Motor neuron (in vitro differentiated cells): ENCODE data around the gene SLC9A8. TPM values are rescaled to one million over a fixed set of nuclear protein-coding genes. Genes with fewer than 3 reads are reported as not detected.
A peak's percentile ranks its signal among the peaks of the same experiment; 100 is the strongest.

Experiments
- ATAC-seq, 8 experiments: fragments of 200-7000 bp; cut with Tn5 transposase; replicated peaks in 6 of 8; 2 replicates each; pipeline ENCODE4 v1.8.0; 2021; ENCODE audit warnings: mild to moderate bottlenecking in 8 of 8, moderate library complexity in 8 of 8
- H3K27ac ChIP-seq, 2 donors: fragments of 250-450 bp; sonication (Bioruptor Pico); 2 replicates each; pipeline ENCODE4 v1.9.0; 2021; ENCODE audit warnings: antibody characterized with exemption in 2 of 2, mild to moderate bottlenecking in 2 of 2, moderate library complexity in 1 of 2
- H3K4me1 ChIP-seq, 2 donors: fragments of 250-450 bp; sonication (Bioruptor Pico); replicated peaks in 1 of 2; 2 replicates each; pipeline ENCODE4 v1.6.1; 2021; ENCODE audit warnings: antibody characterized with exemption in 2 of 2, mild to moderate bottlenecking in 2 of 2, moderate library complexity in 1 of 2
- H3K4me3 ChIP-seq, 5 donors: fragments of 250-450 bp; sonication (Bioruptor Pico); 2 replicates each; pipeline ENCODE4 v1.9.0; 2021; ENCODE audit warnings: antibody characterized with exemption in 5 of 5, mild to moderate bottlenecking in 5 of 5, moderate library complexity in 4 of 5
- WGBS, 10 experiments: fragments of 450-650 bp; shearing (Covaris generic); methylation state at CpG; one replicate each; pipeline ENCODE4 v1.0.0; 2022; 5-methylcytosine and 5-hydroxymethylcytosine counted together
- in situ Hi-C, 9 experiments: fragments of 400-800 bp; cut with MboI; loops; one replicate each; pipeline ENCODE4 v1.15.0; 2021; ENCODE audit warnings: low sequenced_read_pairs in 9 of 9, low pct_unique_long_range_greater_than_20kb in 2 of 9; ENCODE audit not compliant: unreplicated experiment in 9 of 9
- total RNA-seq, 8 experiments: library from RNA; unstranded; fragments of 300-600 nt; gene quantifications; 2 replicates each; pipeline versions ENCODE4 v1.2.3 to v1.2.4, GENCODE V29; 2022

Gene SLC9A8
- total RNA-seq, 8 experiments from 2014 or later: 3.7 to 15.5 (median 7.1) TPM

DNA sequence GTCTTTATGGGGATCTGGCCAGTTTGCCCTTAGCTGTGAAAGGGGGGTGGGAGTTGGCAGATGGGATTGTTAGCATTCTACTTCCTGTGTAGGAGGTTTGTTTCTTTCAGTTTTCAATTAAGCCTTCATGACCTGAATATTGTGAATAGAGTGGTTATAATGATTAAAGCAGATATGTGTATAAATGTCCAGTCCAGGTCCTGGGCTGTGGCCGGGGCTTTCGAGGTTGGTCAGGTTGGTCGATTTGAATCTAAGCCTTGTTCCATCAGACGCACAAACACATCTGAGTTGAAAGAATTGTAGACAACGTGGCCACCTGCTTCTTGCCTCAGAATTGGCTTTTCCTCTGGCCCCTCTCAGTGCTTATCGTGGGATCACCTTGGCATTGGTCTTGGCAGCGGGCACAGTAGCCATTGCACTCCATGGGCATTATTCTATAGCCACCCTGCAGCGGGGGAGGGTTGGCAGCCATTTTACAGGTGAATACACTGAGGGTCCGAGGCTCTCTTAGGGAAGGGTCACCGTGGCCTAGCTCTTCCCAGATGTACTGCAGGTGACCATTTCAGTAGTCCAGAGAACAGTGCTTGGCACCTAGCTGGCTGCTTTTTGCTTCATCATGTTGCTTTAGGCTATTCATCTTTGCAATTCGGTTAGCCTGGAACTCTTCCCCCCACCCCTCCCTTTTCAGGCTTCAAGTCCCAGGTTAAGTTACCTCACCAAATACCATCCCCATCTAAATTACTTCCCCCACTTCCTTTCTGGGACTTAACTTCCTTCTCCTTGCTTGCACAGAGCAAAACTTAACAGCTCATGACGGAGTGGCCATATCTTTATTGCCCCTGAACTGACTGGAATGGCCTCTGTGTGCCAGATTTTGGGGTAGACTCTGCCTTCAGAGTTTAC, 124.7 kb downstream of the SLC9A8 start:
- WGBS, 10 experiments: 0 to 60% (median 13%) methylated on average over 1 to 8 of the region's 12 CpGs; no CpG with 5 or more reads in 1 of the 10 experiments
- peaks cover 21 to 22% of the 10 kb centered on the region in 2 donors for H3K4me1 ChIP-seq
- in situ Hi-C loops: loop anchor here in 1 of 9 experiments (25.0 kb wide), 1 partner anchor 325 kb away; no protein-coding TSS in a partner anchor
- H3K27ac ChIP-seq: peak overlapping the region; percentile 81
- no peak for ATAC-seq
- H3K4me3 ChIP-seq: peak overlapping the region; percentile 79 to 98 (median 89)

DNA sequence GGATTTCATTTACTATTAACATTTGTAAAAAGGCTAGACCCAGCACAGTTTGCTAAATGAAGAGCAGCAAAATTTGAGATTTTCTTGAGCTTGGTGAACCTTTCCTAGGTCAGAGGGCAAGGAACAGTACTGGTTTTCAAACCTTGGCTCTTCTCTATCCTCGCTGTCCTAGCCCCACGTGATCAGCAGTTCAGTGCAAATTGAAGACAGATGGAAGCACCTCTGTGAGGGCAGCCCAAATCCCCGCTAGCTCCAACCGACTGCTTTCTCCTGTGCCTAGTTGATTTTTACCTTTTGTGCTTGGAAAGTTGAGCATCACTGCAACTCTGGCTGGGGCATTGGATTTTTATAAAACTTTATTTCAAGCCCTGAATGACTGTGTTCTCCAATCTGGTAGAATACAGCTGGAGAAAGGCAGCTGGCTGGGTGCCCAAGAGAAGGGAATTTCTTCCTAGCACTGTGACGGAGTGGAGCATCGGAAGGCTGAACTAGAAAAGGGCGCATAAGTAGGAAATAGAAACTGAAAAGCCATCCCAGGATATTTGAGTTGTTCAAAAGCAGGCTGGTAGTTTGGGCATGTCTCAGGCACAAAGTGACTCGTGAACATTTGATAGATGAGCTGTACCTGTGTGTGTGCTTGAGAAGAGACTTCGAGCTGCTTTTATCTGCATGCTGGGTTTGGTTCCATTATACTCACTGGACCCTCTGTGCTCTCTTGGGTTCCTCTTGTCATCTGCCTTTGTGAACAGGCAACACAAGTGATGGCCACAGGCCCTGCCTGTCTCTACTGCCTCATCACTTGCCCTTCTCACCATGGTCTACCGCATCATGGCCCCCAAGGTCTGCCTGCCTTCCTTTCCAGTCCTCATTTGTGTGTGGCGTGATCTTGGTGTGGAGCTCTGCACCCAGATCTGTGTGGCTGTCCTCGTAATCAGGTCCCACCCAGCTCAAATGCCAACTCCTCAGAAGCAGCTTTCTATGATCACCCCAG, 125.8 kb downstream of the SLC9A8 start:
- Histone ChIP-seq H3K4me3 (peak overlapping the region in 1 of 5 donors; percentile 98), H3K4me1 (peaks cover 21 to 22% of the 10 kb centered on the region in 2 donors), H3K27ac (no peak overlapping the region)
- peak in 3 of 8 experiments; percentile 36 to 56 (median 39) for ATAC-seq
- in situ Hi-C loops: loop anchor here in 1 of 9 experiments (25.0 kb wide), 1 partner anchor 326 kb away; no protein-coding TSS in a partner anchor
- 16 to 91% (median 58%) methylated on average over 2 to 9 of the region's 12 CpGs; no CpG with 5 or more reads in 2 of the 10 experiments for WGBS, 10 experiments

DNA sequence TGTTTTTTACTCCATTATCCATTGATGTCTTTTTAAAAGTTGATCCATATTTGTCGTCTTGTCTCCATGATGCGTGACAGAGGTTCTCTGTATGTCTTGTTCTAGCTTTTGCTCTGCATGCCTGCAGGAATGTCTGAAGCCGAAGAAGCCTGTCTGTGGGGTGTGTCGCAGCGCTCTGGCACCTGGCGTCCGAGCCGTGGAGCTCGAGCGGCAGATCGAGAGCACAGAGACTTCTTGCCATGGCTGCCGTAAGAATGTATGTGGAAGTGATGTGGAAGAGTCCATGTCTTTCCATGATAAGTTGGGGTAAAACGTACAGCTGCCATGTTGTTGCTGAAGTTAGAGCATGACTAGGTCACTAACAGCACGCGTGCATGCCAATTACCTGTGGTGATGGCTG, 128.8 kb downstream of the SLC9A8 start:
- H3K27ac ChIP-seq: no peak overlapping the region
- no peak overlapping the region for H3K4me3 ChIP-seq
- in situ Hi-C loops: loop anchor here in 1 of 9 experiments (25.0 kb wide), 1 partner anchor 329 kb away; no protein-coding TSS in a partner anchor
- peaks cover 16% of the 10 kb centered on the region in 2 donors for H3K4me1 ChIP-seq
- WGBS, 10 experiments: 88 to 100% (median 96%) methylated on average over 1 to 13 of the region's 15 CpGs
- no peak for ATAC-seq

Other genes with a start within 250 kb of the SLC9A8 start
- 10 to 100 TPM in 1 of 8 experiments, 1 to 10 TPM in 6, under 1 TPM in 1; 0.22 to 36.5 (median 1.3) TPM for gene PTGIS, start 244.7 kb upstream of the SLC9A8 start, total RNA-seq
- gene B4GALT5, start 99.0 kb upstream of the SLC9A8 start, total RNA-seq: 10 to 100 TPM; 18.6 to 69.8 (median 37.5) TPM
- 1 to 10 TPM; 2.2 to 6.8 (median 4.6) TPM for gene SPATA2, start 102.7 kb downstream of the SLC9A8 start, total RNA-seq
- 100 to 1,000 TPM in 1 of 8 experiments, 10 to 100 TPM in 7; 27.8 to 125 (median 46.0) TPM for gene RNF114, start 123.6 kb downstream of the SLC9A8 start, total RNA-seq
- 1 to 10 TPM in 6 of 8 experiments, under 1 TPM in 2; 0.66 to 5.2 (median 1.9) TPM for gene SNAI1, start 170.2 kb downstream of the SLC9A8 start, total RNA-seq